Right ventricle myocardium inferior (tissue), 1 donor: ENCODE measurements around the gene NTNG2. TPM values are rescaled to one million over a fixed set of nuclear protein-coding genes. Genes with fewer than 3 reads are reported as not detected.

ENCODE experiments used
- ATAC-seq: fragments of 200-7000 bp; cut with Tn5 transposase; one replicate; pipeline ENCODE4 v1.9.1; 2020; ENCODE audit warnings: mild to moderate bottlenecking, moderate library complexity
- DNase-seq: peaks from one replicate; pipeline ENCODE4 v3.0.0; 2021; ENCODE audit errors: missing footprints
- intact Hi-C: fragments of 100-400 bp; cut with DNase I; formaldehyde crosslinking; loops from one replicate; pipeline ENCODE4 v1.11.0; 2022
- total RNA-seq: library from RNA; stranded (reverse); fragmentation: NEBNext Ultra II Directional; extraction: Animal tissue kit (Norgen Biotek cat#: 25700); gene quantifications from one replicate; pipeline ENCODE4 v1.2.1, GENCODE V29; 2021
- donor health status: DM: no; HTN: yes; CAD: no; lungs with severe emphysema.

NTNG2 gene
- total RNA-seq, 1 donor from 2014 or later, result 1.4 TPM

GRCh38 chr9:132166599-132166998 is 4.7 kb downstream of the NTNG2 start:
- DNase-seq (peak; percentile 61), ATAC-seq (no peak)
- intact Hi-C loops, result no loop called here

- ATAC-seq (no peak), DNase-seq (peak; percentile 7)
- intact Hi-C loops, result no loop called here
Measured at GRCh38 chr9:132167192-132167591, 5.3 kb downstream of the NTNG2 start.

GRCh38 chr9:132168347-132168746 is 6.5 kb downstream of the NTNG2 start:
- intact Hi-C loops, result no loop called here
- DNase-seq (peak; percentile 30), ATAC-seq (peak; percentile 6)

GRCh38 chr9:132168851-132169250 is 7.0 kb downstream of the NTNG2 start:
- DNase-seq, result no peak
- intact Hi-C loops, result no loop called here

GRCh38 chr9:132169672-132170392 is 8.0 kb downstream of the NTNG2 start:
- intact Hi-C loops, result loop anchor here (1.0 kb wide), 1 partner anchor 66 kb away; no protein-coding TSS in a partner anchor
- peak; percentile 83 for DNase-seq

More at GRCh38 chr9:132168851-132169250, 7.0 kb downstream of the NTNG2 start:
- no peak for ATAC-seq

GRCh38 chr9:132171702-132172101 is 9.8 kb downstream of the NTNG2 start:
- ATAC-seq (no peak), DNase-seq (peak; percentile 8)
- intact Hi-C loops, result no loop called here

More at GRCh38 chr9:132169672-132170392, 8.0 kb downstream of the NTNG2 start:
- ATAC-seq, result peak; percentile 50

GRCh38 chr9:132172185-132172584 is 10.3 kb downstream of the NTNG2 start:
- no peak for ATAC-seq
- peak; percentile 35 for DNase-seq
- intact Hi-C loops, result no loop called here

GRCh38 chr9:132175431-132175830 is 13.6 kb downstream of the NTNG2 start:
- intact Hi-C loops, result no loop called here
- ATAC-seq (no peak), DNase-seq (peak; percentile 40)

- no peak for DNase-seq
- ATAC-seq, result no peak
- intact Hi-C loops, result no loop called here
Measured at GRCh38 chr9:132176338-132176737, 14.5 kb downstream of the NTNG2 start.

- intact Hi-C loops, result no loop called here
- ATAC-seq (peak; percentile 75), DNase-seq (no peak)
Measured at GRCh38 chr9:132181796-132182313, 20.0 kb downstream of the NTNG2 start.

- ATAC-seq (peak; percentile 72), DNase-seq (no peak)
Measured at GRCh38 chr9:132182314-132183091, 20.6 kb downstream of the NTNG2 start.

GRCh38 chr9:132183134-132183533 is 21.3 kb downstream of the NTNG2 start:
- DNase-seq, result no peak
- ATAC-seq, result no peak
- intact Hi-C loops, result no loop called here

More at GRCh38 chr9:132182314-132183091, 20.6 kb downstream of the NTNG2 start:
- intact Hi-C loops, result no loop called here

GRCh38 chr9:132183715-132184114 is 21.9 kb downstream of the NTNG2 start:
- DNase-seq (no peak), ATAC-seq (no peak)
- intact Hi-C loops, result no loop called here

- DNase-seq (no peak), ATAC-seq (no peak)
- intact Hi-C loops, result no loop called here
Measured at GRCh38 chr9:132184124-132184523, 22.3 kb downstream of the NTNG2 start.

GRCh38 chr9:132185073-132186009 is 23.5 kb downstream of the NTNG2 start:
- intact Hi-C loops, result no loop called here
- ATAC-seq, result no peak
- no peak for DNase-seq

GRCh38 chr9:132187121-132187620 is 25.3 kb downstream of the NTNG2 start:
- no peak for ATAC-seq
- intact Hi-C loops, result no loop called here
- no peak for DNase-seq

- DNase-seq (no peak), ATAC-seq (no peak)
- intact Hi-C loops, result no loop called here
Measured at GRCh38 chr9:132190966-132191365, 29.1 kb downstream of the NTNG2 start.

GRCh38 chr9:132192728-132193127 is 30.9 kb downstream of the NTNG2 start:
- no peak for ATAC-seq
- intact Hi-C loops, result no loop called here
- no peak for DNase-seq
